Naive B cell (primary cell): ENCODE data around the gene TMEM217. TPM values are rescaled to one million over a fixed set of nuclear protein-coding genes. Genes with fewer than 3 reads are reported as not detected.

Experiments
- ATAC-seq, 2 donors: fragments of 150-1000 bp; cut with Tn5 transposase; 2 replicates each; pipeline ENCODE4 v1.10.0; 2021; ENCODE audit warnings: low read depth in 2 of 2, mild to moderate bottlenecking in 2 of 2, moderate library complexity in 2 of 2
- DNase-seq: peaks from one replicate; pipeline ENCODE4 v3.0.0; 2022
- H3K27ac Mint-ChIP-seq, 6 donors: one replicate each; pipeline ENCODE4 v1.8.0; 2020 to 2022; ENCODE audit warnings: mild to moderate bottlenecking in 6 of 6, mixed read lengths in 6 of 6, moderate library complexity in 5 of 6, inconsistent platforms in 2 of 6
- H3K27me3 Mint-ChIP-seq, 3 donors: one replicate each; pipeline ENCODE4 v1.8.0; 2021 to 2022; ENCODE audit warnings: mixed read lengths in 3 of 3, mild to moderate bottlenecking in 1 of 3
- H3K36me3 Mint-ChIP-seq, 2 donors: one replicate each; pipeline ENCODE4 v1.8.0; 2020 to 2022; ENCODE audit warnings: mixed read lengths in 2 of 2, inconsistent platforms in 1 of 2, mild to moderate bottlenecking in 1 of 2
- H3K4me1 Mint-ChIP-seq, 3 donors: one replicate each; pipeline ENCODE4 v1.8.0; 2020 to 2022; ENCODE audit warnings: mixed read lengths in 3 of 3, inconsistent platforms in 1 of 3, mild to moderate bottlenecking in 1 of 3, moderate library complexity in 1 of 3
- H3K4me3 Mint-ChIP-seq, 8 donors: one replicate each; pipeline ENCODE4 v1.8.0; 2020 to 2022; ENCODE audit warnings: mild to moderate bottlenecking in 8 of 8, mixed read lengths in 8 of 8, moderate library complexity in 8 of 8, inconsistent platforms in 2 of 8
- H3K9me3 Mint-ChIP-seq, 7 donors: one replicate each; pipeline ENCODE4 v1.8.0; 2020 to 2022; ENCODE audit warnings: mixed read lengths in 7 of 7, mild to moderate bottlenecking in 5 of 7, inconsistent platforms in 2 of 7, moderate library complexity in 1 of 7
- polyA plus RNA-seq, 6 donors: library from polyadenylated mRNA; unstranded; fragments of 300-500 nt; fragmentation: Illumina TruSeq; gene quantifications; one replicate each; pipeline ENCODE4 v1.2.3, GENCODE V29; 2021; ENCODE audit warnings: low read depth in 6 of 6

The TMEM217 gene
- polyA plus RNA-seq, 6 donors from 2014 or later = 0.18 to 0.96 (median 0.32) TPM; not detected in 3

DNA sequence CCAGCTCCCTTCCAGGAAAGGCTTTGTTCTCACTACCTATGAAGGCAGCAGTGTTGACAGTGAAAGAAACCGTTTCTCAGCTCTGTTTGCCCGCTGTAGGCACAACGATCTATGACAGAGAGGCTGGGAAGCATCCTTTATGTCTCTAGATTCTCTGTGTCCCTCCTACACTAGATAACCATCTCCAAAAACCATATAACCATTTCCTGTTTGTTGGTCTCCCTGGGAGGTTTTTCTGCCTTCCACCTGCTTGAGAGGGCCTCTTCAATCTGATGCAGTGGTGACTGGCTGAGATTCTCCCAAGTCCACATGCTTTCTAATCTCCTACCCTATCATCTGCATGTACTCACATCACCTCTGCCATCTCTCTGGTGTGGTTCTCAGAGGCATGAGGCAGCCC, 32.0 kb upstream of the TMEM217 start:
- Mint-ChIP-seq H3K27me3 (no peaks in the 10 kb centered on the region), H3K9me3 (no peaks in the 10 kb centered on the region), H3K4me3 (no peak overlapping the region), H3K4me1 (peaks cover 4 to 12% (median 8%) of the 10 kb centered on the region in 3 donors), H3K36me3 (peaks cover 36 to 43% of the 10 kb centered on the region in 2 donors), H3K27ac (peak overlapping the region in 1 of 6 donors; percentile 92)
- no peak for DNase-seq
- ATAC-seq = no peak

DNA sequence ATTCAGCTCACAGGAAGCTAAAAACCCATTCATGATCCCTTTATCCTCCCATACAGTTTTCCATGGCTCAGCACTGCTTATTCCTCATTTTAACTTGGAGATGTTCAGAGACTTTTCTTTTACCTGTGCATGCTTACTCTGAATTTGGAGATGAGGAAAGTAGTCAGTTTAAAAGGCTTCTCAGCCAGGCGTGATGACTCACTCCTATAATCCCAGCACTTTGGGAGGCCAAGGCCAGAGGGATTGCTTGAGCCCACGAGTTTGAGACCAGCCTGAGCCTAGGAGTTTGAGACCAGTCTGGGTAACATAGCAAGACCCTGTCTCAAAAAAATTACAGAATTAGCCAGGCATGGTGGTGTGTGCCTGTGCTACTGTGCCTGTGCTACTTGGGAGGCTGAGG, 30.3 kb upstream of the TMEM217 start:
- DNase-seq = no peak
- H3K36me3 Mint-ChIP-seq = peaks cover 36 to 47% of the 10 kb centered on the region in 2 donors
- peaks cover 4 to 12% (median 10%) of the 10 kb centered on the region in 3 donors for H3K4me1 Mint-ChIP-seq
- H3K27me3 Mint-ChIP-seq = no peaks in the 10 kb centered on the region
- H3K9me3 Mint-ChIP-seq = no peaks in the 10 kb centered on the region
- ATAC-seq = no peak
- H3K27ac Mint-ChIP-seq = no peak overlapping the region
- H3K4me3 Mint-ChIP-seq = no peak overlapping the region

DNA sequence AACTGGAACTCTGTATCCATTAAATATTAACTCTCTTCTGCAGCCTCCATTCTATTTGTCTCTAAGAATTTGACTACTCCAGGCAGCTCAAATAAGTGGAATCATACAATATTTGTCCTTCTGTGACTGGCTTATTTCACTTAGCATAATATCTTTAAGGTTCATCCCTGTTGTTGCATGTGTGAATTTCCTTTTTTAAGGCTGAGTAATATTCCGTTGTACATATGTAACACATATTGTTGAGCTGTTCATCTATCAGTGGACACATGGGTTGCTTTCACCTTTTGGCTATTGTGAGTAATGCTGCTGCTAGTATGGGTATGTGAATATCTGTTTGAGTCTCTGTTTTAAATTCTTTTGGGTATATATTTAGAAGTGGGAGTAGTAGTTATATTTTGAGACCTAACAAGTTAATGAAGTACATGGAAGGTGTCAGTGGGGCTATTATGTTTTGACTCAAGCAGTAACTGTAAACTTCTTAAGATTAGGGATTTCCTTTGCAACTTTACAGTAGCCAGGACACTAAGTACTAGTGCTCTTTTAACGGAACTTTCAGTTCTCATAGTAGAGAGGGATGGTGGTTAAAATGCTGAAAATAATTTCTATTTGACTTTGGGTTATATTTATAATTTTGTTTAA, 29.7 kb upstream of the TMEM217 start:
- H3K4me3 Mint-ChIP-seq = no peak overlapping the region
- H3K27me3 Mint-ChIP-seq = no peaks in the 10 kb centered on the region
- no peak overlapping the region for H3K27ac Mint-ChIP-seq
- no peak for ATAC-seq
- H3K9me3 Mint-ChIP-seq = no peaks in the 10 kb centered on the region
- peaks cover 4 to 12% (median 10%) of the 10 kb centered on the region in 3 donors for H3K4me1 Mint-ChIP-seq
- no peak for DNase-seq
- peaks cover 39 to 52% of the 10 kb centered on the region in 2 donors for H3K36me3 Mint-ChIP-seq

DNA sequence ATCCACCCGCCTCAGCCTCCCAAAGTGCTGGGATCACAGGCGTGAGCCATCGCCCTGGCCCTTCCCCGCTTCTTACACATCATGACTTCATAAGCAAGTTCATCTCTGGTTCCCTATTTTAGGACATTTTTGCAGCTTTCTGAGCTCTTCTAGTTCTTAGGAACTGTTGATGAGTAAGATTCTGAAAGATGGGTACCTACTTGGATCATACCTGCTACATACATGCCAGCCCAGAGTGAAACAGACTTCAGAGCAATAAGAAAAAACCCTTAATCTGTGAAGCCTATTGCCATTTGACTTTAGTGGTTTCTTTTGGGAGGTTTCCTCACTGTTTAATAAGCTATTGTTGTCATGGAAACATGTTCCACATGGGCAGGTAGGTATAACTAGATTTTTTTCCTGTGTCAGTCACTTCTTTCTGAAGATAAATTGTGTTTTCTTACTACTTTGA, 27.9 kb upstream of the TMEM217 start:
- Mint-ChIP-seq H3K27me3 (no peaks in the 10 kb centered on the region), H3K36me3 (peaks cover 23 to 41% of the 10 kb centered on the region in 2 donors), H3K4me3 (no peak overlapping the region), H3K9me3 (no peaks in the 10 kb centered on the region), H3K27ac (peak overlapping the region in 1 of 6 donors; percentile 45), H3K4me1 (peaks cover 4 to 10% (median 7%) of the 10 kb centered on the region in 3 donors)
- DNase-seq (peak; percentile 25), ATAC-seq (peak; percentile 76)

DNA sequence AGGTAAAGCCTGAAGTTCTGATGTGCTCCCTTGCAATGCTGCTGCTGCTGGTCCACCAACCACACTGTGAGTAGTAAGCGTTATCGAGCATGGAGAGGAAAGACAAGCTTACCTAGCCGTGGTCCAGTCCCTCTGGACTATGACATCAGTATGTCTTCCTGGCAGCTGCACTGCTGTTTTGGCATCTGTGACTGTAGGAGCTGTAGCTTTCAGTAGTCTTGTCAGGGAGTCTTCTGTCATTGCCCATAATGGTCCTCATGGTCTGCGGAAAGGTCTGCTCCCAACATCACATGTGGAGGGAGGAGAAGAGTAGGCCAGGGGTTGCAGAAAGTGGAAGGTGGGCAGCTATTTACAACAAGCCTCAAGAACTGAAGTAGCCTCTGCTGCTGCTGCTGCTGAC, 26.8 kb upstream of the TMEM217 start:
- Mint-ChIP-seq H3K36me3 (peaks cover 26 to 42% of the 10 kb centered on the region in 2 donors), H3K4me3 (peak overlapping the region in 1 of 8 donors; percentile 15), H3K27ac (peak overlapping the region in 1 of 6 donors; percentile 49), H3K27me3 (no peaks in the 10 kb centered on the region), H3K9me3 (no peaks in the 10 kb centered on the region), H3K4me1 (peaks cover 5 to 10% (median 7%) of the 10 kb centered on the region in 3 donors)
- no peak for DNase-seq
- no peak for ATAC-seq

DNA sequence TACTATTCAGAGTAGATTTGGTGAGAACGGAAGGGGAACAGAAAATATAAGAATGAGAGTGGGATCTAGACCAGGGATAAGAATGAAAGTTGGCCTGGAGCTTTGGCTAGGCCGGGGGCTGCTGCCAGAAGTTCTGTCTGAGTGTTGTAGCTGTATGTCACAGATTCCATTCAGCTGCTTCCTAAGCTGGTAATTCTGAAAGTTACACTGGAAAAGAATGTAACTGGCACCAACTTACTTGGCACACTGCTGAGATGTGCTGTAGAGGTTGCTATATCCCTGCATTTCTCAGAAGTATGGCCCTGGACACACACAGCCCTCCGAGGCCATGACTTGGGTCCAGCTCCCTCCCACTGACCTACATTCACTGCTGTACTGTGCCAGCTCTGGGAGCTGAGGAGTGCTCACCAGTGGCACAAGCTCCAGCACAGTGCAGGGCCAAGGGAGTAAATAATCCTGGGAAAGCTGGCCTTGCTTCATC, 25.8 kb upstream of the TMEM217 start:
- H3K9me3 Mint-ChIP-seq = no peaks in the 10 kb centered on the region
- ATAC-seq (no peak), DNase-seq (no peak)
- H3K4me1 Mint-ChIP-seq = peaks cover 7 to 10% (median 8%) of the 10 kb centered on the region in 3 donors
- no peak overlapping the region for H3K4me3 Mint-ChIP-seq
- peaks cover 31 to 44% of the 10 kb centered on the region in 2 donors for H3K36me3 Mint-ChIP-seq
- peak overlapping the region in 1 of 6 donors; percentile 67 for H3K27ac Mint-ChIP-seq
- H3K27me3 Mint-ChIP-seq = no peaks in the 10 kb centered on the region

DNA sequence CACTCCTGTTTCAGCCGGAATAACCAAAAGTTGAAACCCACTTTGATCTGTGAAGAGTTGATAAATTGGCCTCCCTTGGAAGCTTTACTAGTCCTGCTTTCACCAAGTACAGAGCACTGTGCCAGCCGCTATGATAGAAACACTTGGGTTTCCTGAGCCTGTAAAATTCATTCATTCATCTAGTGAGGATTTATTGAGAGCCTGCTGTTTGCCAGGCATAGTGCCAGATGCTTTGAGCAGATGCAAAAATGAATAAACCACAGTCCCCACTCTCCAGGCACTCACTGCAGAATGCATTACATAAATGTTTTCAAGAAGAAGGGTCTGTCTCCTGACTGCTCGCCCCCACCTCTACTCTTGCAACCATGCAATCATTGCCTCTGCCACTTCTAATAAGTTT, 25.3 kb upstream of the TMEM217 start:
- H3K27ac Mint-ChIP-seq = peak overlapping the region in 1 of 6 donors; percentile 67
- DNase-seq = no peak
- H3K9me3 Mint-ChIP-seq = no peaks in the 10 kb centered on the region
- peaks cover 31 to 44% of the 10 kb centered on the region in 2 donors for H3K36me3 Mint-ChIP-seq
- peaks cover 7 to 12% (median 11%) of the 10 kb centered on the region in 3 donors for H3K4me1 Mint-ChIP-seq
- no peaks in the 10 kb centered on the region for H3K27me3 Mint-ChIP-seq
- H3K4me3 Mint-ChIP-seq = no peak overlapping the region
- ATAC-seq = no peak

DNA sequence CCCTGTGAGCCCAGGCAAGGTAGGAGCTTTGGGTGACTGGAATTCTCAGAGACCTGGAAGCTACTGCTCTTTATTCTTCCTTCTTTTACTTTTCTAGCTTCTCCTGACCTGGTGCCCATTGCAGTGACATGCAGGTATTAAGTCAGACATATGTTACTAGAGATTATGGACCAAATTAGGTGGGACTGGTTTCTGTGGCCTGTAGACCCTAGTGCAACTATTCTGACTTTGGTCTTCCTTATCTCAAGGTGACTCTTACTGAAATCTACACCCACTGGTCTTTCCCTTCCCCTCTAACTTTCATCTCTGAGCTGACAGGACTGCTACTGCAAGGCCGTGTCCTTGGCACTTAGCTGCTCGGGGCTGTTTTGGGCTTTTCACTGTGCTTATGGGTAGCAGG, 24.4 kb upstream of the TMEM217 start:
- H3K4me1 Mint-ChIP-seq = peaks cover 11 to 20% (median 16%) of the 10 kb centered on the region in 3 donors
- ATAC-seq (no peak), DNase-seq (no peak)
- peaks cover 24 to 36% of the 10 kb centered on the region in 2 donors for H3K36me3 Mint-ChIP-seq
- peak overlapping the region in 1 of 6 donors; percentile 26 for H3K27ac Mint-ChIP-seq
- H3K27me3 Mint-ChIP-seq = no peaks in the 10 kb centered on the region
- H3K9me3 Mint-ChIP-seq = no peaks in the 10 kb centered on the region
- H3K4me3 Mint-ChIP-seq = no peak overlapping the region

DNA sequence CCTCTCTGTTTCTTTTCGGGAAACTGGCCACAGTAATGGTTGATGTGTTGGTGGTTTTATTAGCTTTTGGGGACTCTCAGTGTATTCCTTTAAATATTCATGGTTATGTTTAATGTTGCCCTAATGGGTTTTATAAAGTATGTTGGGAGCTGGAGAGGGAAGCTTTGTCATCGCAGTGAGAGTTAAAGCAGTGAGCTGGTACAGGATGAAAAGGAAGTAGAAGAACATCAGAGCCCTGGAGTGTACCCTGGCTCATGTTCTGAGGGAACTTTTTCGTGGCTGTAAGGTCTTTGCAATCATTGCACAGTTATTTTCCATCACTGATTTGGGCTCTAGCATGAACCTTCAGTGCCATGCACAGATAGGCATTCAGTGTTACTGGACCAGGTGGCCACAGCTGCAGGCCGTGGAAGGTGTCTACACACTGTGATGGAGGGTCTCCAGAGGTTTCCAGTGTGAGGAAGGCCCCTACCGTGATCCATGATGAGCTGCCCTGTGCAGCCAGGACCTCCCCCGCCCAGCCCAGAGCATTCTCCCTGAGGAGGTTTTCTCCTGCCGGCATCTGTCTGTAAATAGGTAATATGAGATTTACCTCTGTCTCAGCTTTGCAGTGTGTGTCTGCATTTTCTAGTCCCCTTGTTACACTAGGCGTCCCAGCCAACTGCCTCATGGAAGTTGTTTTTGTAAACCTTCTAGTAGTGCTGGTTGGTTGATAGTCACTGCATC, 22.4 kb upstream of the TMEM217 start:
- H3K27ac Mint-ChIP-seq = peak overlapping the region in 2 of 6 donors; percentile 65 to 81
- H3K4me3 Mint-ChIP-seq = no peak overlapping the region
- H3K4me1 Mint-ChIP-seq = peaks cover 24 to 32% (median 24%) of the 10 kb centered on the region in 3 donors
- ATAC-seq (no peak), DNase-seq (no peak)
- no peaks in the 10 kb centered on the region for H3K9me3 Mint-ChIP-seq
- peaks cover 19 to 35% of the 10 kb centered on the region in 2 donors for H3K36me3 Mint-ChIP-seq
- no peaks in the 10 kb centered on the region for H3K27me3 Mint-ChIP-seq

DNA sequence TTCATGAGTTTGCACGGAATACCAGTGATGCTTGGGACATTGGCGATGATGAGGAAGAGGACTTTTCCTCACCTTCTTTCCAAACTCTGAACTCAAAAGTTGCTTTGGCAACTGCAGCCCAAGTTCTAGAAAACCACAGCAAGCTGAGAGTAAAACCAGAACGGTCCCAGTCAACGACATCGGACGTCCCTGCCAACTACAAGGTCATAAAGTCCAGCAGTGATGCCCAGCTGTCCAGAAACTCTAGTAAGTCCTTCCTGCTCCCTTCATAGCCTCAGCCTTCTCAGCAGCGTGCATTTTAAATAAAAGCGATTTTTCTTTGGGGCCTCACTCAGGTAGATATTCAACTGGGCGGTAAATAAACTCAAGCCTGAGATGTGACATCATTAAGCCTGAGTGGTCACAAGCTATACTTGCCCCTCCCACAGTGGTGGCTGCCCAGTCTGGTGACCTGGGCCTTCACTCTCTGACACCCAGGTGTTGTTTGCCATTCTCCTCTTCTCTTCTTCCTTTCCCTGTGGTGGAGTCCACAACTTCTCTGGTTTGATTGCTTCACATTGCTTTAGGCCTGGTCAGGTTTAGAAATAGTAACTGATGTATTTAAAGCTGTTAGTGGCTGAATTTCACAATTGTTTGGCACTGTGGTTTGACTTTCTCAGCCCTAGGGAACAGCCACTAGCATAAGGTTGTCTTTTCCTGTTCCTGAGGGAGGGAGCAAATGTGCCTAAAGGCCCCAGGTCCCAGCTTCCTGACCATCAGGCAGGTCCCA, 21.6 kb upstream of the TMEM217 start:
- Mint-ChIP-seq H3K9me3 (no peaks in the 10 kb centered on the region), H3K27ac (peak overlapping the region in 2 of 6 donors; percentile 65 to 81), H3K36me3 (peaks cover 19 to 32% of the 10 kb centered on the region in 2 donors), H3K4me3 (no peak overlapping the region), H3K27me3 (no peaks in the 10 kb centered on the region), H3K4me1 (peaks cover 24 to 34% (median 29%) of the 10 kb centered on the region in 3 donors)
- ATAC-seq (no peak), DNase-seq (no peak)

DNA sequence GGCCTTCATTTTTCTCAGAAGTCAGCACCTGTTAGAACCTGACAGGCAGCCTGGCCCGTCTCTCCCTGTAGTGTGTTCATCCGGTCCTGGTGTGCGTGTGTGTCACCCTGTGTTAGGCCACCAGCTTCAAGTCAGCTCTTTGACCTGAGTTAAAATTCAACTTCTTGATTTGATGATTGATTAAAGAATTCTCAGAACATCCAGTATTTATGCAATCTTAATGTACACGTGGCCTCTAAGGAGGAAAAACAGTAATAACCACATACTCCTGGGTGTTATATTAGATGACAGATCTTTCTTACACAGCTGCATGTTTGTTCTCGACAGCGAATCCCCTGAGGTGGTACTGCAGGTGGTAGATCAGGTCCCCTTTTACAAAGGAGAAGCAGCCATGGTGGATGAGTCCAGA, 19.1 kb upstream of the TMEM217 start:
- ATAC-seq = peak; percentile 66 to 76
- DNase-seq = peak; percentile 8
- Mint-ChIP-seq H3K27me3 (no peaks in the 10 kb centered on the region), H3K27ac (peak overlapping the region; percentile 0 to 78 (median 65)), H3K4me1 (peaks cover 29 to 35% (median 34%) of the 10 kb centered on the region in 3 donors), H3K9me3 (no peaks in the 10 kb centered on the region), H3K36me3 (peaks cover 8 to 12% of the 10 kb centered on the region in 2 donors), H3K4me3 (peak overlapping the region in 5 of 8 donors; percentile 2 to 68 (median 51))

DNA sequence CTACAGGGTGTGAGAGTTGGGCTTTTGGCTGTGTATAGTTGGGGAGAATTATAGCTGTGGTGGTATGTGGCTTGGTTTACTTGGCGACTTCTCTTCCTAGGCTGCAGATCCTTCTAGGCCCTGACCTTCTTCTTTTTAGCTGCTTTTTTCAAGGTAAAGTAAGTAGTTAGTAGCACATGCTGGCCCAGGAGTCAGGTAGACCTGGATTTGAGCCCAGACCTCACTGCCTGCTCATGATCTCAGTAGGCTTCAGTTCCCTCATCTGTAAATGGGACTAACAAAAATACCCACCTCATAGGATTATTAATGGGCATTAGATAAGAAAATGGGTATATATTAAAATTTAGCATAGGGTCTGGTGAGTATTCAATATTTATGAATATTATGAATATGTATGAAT, 17.4 kb upstream of the TMEM217 start:
- ATAC-seq (no peak), DNase-seq (no peak)
- Mint-ChIP-seq H3K36me3 (peaks cover 8 to 12% of the 10 kb centered on the region in 2 donors), H3K9me3 (no peaks in the 10 kb centered on the region), H3K4me3 (peak overlapping the region in 1 of 8 donors; percentile 22), H3K4me1 (peaks cover 32 to 35% (median 34%) of the 10 kb centered on the region in 3 donors), H3K27me3 (no peaks in the 10 kb centered on the region), H3K27ac (no peak overlapping the region)

DNA sequence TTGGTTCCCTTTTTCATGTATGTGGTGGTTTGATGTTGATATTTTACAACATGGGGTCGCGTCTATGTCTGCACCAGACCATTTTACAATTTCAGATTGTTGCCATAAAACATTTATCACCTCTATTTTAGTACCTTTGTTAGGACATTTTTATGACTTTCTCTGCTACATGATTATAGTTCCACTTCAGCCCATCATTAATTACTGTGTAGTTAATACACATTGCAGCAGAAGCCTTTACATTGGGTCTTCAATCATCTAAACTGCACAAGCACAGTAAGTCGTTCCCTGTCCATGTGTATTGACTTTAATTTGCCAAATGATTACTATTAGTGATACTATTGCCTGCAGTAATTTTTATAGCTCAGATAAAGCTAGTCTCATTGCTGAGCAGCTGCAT, 15.7 kb upstream of the TMEM217 start:
- DNase-seq (no peak), ATAC-seq (no peak)
- no peak overlapping the region for H3K4me3 Mint-ChIP-seq
- H3K36me3 Mint-ChIP-seq = peaks cover 0 to 6% of the 10 kb centered on the region in 2 donors
- peaks cover 28 to 44% (median 40%) of the 10 kb centered on the region in 3 donors for H3K4me1 Mint-ChIP-seq
- no peak overlapping the region for H3K27ac Mint-ChIP-seq
- H3K27me3 Mint-ChIP-seq = no peaks in the 10 kb centered on the region
- no peaks in the 10 kb centered on the region for H3K9me3 Mint-ChIP-seq
